ENCODE results near the gene RPS21.
"Not testable (repeated sequence)": the region's sequence is repeated elsewhere in the genome, so short reads cannot be mapped to it uniquely, and the experiment has no call there.

The RPS21 gene

DNA sequence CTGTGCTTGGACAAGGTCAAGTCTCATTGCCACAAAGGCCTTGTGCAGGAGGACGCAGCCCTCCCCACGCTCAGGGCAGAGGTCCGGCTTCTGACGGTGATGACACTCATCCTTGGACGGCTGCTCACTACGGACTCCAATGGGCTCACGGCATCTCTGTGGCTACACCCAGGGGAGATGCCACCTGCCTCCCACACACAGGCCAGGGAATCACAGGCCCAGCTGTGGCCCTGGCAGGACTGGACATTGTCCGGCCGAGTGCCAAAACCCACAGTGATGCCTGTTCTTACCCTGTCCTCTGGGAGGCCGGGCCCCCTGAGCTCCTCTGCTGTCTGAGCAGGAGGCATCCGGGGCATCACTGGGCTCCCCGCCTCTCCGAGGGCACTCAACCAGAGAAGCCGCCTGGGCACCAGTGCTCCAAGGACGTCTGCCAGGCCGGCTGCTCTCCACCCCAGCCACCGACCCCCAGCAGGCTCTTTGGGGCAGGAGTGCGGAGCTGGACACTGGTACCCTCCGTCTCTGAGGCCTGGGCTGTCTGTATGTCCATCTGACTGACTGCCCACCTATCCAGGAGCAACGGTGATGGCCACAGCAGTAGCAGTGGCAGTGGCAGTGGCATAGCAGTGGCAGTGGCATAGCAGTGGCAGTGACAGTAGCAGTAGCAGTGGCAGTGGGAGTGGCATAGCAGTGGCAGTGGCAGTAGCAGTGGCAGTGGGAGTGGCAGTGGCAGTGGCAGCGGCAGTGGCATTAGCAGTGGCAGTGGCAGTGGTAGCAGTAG, 38.6 kb downstream of the RPS21 start:
- DNase-seq (ENCODE audit: low read depth, low spot score) = no peak

DNA sequence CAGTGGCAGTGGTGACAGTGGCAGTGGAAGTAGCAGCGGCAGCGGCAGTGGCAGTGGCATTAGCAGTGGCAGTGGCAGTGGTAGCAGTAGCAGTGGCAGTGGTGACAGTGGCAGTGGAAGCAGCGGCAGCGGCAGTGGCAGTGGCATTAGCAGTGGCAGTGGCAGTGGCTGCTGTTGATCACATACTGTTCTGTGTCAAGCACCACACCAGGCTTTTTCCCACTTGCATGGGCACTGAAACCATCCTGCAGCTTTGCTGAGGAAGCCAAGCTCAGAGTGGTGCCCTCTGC, 39.1 kb downstream of the RPS21 start:
- DNase-seq (ENCODE audit: low read depth, low spot score) = not testable (repeated sequence)

DNA sequence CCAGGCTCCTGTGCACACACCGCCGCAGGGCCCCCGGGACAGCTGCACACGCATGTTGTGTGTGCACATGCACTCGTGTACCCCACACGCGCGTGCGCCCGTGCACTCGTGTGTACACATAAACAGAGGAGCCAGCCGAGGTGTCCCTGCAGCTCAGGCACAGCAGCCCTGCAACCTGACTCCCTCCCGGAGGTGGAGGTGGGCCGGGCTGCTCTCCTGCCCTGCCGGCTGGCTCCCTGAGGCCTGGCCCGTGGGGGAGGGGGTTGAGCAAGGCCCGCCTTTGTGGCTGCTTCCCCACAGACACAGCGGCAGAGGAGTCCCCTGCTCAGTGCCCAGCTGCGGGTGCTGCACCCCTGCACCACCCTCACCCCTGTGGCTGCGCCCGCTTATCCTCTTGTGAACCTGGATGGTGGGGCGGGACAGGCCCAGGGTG, 39.8 kb downstream of the RPS21 start:
- DNase-seq (ENCODE audit: low read depth, low spot score) = peak; percentile 74

DNA sequence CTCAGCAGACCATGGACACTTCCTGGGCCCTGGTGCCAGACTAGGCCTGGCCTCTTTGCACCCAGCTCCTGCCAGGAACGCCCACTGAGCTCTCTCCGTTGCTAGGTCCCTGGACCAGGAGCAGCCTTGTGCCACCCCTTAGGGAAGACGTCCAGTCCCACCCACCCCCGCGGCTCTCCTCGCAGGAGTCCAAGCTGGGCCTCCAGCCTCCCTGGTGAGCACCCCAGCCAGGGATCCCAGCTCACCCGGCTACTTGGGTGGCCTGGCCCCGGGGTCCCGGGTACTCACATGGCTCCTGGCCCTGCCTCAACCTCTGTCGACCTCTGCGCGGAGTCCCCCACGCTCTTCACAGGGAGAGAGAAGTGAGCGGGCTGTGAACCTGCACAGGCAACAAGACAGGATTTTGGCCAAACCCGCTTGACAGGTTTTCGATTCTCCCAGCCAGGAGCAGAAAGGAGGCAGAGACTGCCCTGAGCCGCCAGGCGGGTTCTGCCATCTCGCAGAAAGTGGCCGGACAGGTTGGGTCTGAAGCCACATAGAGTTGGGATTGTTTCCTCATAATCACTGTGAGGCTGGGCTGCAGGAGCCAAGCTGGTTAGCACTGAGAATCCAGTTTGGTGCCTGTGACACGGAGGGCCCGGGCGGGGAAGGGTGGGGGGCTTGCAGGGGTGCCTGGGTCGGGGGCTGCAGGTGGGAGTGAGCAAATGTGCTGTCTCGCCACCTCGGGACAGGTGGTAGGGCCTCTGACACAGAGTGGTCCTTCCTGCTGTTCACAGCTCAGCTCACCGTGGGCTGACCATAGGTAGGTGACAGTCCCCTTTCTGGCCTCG, 40.5 kb downstream of the RPS21 start, which contains the start of gene RBBP8NL:
RBBP8NL (minus strand) TSS at position 368 of the 830 bp plus-strand sequence. CDS start 7,892 bp downstream, outside the sequence.
- peak; percentile 95 for DNase-seq (ENCODE audit: low read depth, low spot score)

DNA sequence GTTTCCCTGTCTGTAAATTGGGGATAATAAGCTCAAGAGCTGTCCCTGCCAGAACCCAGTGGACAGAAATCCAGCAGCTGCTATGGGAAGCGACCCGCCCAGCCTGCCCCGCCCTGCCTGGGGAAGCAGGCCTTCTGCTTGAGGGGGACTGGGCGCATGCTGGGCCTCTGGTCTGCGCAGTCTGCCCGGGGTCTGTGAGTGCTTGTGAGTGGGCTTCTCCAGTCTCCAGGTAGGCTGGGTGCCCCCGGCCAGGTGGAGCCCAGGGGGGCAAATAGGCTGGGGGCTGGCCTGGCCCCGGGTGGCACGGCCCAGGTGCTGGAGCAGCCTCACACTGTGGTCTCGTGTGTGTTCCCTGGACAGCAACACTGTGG, 41.1 kb downstream of the RPS21 start:
- DNase-seq (ENCODE audit: low read depth, low spot score) = peak; percentile 17

DNA sequence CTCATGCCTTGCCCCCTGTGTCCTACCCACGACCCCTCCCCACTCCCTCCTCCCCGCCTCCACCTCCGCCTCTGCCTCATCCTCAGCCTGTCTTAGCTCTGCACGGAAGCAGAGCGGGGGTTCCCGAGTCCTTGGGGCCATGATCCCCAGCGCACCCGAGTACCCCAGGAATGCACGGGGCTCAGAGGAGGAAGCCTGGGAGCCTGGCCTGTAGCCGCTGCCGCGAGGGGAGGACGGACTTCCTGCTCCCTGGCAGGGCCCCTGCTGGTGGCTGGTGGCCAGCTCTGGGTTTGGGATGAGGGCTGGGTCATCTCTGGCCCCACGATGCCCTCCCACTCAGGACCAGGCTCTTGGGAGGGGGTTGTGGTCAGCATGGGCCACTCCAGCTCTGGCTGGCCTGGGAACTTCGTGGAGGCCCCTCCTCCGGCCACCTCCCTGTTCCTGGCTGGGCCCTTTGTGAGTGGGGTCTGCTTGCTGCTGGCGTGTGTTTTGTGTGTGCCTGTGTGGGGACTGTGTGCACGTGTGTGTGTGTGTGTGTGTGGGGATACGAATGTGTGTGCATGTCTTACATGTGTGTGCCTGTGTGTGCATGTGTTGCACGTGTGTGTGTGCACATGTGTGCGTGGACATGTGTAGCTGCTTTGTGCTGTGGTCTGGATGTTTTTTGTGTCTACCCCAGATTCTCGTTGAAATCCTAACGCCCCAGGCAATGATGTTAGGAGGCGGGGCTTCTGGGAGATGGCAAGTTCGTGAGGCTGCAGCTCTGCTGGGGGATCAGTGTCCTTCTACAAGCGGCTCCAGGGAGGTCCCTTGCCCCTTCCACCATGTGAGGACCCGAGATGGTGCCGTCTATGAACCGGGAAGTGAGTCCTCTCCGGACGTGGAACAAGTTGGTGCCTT, 41.7 kb downstream of the RPS21 start:
- peak; percentile 44 for DNase-seq (ENCODE audit: low read depth, low spot score)

DNA sequence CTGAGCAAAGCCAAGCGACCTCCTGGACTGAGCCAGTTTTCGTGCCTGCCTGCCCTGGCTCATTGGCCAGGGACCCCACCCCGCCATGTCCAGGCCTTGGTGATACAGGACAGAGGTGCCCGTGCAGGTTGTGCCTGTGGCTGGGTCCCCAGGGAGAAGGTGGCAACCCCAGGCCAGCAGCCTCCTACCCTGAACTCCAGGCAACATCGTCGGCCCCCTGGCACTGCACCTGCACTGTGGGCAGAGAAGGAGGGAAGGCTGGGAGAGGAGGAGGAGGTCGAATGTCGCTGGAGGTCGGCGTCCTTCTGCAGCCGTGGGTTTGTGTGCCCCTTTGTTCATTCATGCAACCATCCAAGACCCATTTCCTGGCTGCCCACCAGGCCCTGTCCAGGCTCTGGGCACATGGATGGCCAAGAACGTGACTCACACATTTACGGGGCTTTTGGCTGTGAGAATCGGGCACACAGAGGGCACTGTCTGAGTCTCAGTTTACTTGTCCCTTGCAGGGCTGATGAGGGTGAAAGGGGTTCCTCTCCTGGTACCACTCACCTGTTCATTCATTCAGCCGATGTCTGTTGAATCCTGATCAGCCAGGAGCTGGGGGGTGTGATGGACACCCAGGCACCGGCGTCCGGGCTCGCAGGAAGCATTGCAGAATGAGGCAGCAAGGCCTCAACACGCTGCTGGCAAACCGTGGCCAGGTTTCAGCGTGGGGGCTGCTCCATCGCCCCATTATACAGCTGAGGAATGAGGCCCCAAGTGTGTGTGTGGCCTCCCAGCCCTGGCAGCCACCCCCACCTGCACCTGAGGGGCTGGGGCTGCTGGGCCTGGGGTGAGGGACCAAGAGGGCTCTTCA, 42.8 kb downstream of the RPS21 start:
- DNase-seq (ENCODE audit: low read depth, low spot score) = no peak

DNA sequence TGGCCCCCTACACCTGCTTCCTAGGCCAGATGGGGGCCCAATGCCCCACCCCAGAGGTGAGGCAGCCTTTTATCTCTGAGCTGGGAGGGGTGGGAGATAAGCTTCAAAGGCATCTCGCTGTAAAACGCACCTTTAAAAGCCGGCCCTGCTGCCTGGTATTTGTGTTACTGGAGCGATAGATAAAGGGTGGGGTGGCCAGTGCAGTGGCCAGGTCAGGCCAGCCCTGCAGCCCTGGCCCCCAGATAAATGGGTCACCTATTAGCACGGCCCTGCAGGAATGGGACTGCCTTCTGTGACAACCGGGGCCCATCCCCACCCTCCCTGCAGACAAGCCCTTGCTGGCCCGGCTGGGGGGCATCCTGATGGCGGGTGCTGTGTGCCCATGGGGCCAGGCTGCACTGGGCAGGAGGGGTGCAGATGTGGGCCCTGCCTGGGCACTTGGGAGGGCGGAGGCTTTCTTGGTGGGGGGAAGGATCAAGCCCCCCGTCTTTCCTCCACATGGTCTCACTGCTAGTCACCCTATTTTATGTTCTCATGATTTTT, 43.5 kb downstream of the RPS21 start:
- DNase-seq (ENCODE audit: low read depth, low spot score) = no peak

DNA sequence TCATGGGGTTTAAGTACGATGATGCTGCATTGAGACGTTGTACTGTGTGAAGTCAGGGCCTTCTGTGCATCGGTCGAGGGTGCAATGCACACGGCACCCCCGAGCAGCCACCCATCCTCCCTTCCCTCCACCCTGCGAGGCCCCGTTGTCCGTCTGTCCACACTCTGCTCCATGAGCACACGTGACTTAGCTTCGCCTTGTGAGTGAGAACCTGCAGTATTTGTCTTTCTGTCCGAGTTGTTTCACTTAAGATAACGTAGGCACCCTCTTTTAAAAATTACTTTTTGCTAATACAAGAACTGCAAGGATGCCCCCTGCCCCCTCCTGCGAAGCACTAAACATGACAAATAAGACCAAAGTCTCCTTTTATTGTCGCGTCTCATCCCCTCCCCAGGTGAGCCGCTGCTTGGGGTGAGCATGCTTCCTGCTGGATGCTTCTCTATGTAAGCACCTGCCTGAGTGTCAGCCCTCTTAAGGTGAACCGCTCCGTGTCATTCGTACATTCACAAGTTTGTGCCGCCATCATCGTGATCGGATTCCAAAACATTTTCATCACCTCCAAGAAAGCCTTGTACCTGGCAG, 44.1 kb downstream of the RPS21 start:
- no peak for DNase-seq (ENCODE audit: low read depth, low spot score)

DNA sequence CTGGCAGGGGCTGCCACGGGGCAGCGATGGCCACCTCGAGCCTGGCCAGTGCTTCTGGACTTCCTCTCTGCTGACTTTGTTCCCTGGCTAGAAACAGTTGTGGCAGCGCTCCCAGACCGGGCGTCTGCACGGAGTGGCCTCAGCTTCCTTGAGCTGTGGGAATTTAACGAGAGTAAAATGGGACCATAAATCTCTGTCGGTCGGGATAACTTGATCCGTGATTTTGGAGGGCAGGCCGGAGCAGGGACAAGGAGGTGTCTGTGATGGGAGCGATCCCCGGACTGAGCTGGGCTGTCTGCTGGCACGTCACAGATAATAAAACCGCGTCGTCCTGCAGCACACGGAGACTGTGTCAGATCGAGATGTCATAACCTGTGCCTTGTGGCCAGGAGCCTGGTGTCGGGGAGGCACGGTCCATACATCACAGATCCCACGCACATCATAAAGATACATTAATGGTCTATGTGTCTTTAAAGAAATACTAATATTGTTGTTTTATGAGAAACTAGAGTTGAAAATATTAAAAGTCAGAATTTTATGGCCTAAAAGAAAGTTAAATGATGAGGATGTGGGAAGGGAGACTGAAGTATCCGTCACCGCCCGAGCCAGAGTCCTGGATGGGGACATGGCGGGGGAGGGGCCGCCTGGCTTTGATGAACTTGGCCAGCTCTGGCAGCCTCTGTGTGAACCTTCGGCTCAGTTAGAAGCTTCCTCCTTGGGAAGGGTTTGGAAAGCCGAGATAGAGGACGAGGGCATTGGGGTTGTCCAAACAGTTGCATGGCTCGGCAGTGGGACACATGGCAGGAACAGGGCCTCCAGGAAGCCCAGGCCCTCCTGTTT, 47.0 kb downstream of the RPS21 start:
- DNase-seq (ENCODE audit: low read depth, low spot score) = no peak

DNA sequence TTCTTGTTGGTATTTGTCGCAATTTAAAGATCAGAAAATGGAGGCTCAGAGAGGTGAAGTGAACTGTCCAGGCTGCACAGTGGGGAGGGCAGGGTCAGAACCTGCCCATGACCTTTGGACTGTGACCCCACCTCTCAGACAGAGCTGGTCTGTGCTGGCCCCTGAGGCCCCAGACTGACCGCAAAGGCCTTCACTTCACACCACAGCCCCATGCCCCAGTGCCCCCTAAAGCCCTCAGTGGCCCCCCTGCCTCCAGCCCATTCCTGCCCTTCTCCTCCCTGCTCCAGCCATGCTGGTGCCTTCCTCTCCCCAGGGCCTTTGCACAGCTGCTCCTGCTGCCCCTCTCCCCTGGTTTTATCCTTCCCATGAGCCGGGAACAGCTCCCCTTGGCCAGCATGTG, 49.8 kb downstream of the RPS21 start:
- no peak for DNase-seq (ENCODE audit: low read depth, low spot score)

DNA sequence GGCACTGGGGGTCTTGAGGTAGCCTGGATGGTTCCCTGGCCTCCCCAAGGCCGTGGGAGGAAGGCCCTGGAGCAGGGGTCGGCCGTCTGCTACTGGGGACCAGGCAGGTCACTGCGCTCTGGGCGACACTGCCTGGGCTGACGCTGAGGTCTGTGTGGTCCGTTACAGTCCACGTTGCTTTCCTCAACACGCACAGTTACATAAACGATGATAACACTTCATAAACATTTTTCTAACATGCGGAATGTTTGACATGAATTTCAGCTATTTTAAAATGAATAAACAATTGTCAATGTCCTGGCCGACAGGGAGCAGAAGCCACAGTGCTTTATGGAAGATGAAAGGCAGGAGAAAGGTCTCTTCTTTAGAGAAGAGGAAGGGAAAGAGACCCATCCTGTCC, 50.6 kb downstream of the RPS21 start:
- DNase-seq (ENCODE audit: low read depth, low spot score) = no peak

DNA sequence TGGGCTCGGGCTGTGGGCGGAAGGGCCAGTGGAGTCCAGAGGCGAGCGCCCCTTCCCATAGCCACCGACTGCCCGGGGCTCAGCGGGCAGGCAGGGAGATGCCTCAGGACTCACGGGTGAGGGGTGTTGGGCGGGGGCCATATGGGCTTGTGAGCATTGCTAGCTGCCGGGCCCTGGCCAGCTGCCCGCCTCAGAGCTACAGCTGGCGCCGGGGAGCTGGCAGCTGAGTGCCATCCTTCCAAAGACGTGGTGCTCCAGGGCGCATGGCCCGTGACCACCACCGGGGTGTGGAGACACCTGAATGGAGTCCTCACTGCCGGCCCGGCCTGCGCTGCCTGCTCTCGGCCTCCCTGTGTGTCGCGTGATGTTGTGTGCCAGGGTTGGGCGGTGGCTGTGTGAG, 51.0 kb downstream of the RPS21 start:
- DNase-seq (ENCODE audit: low read depth, low spot score) = no peak

Data from ELF-1 (cell line).